PFSK-1 (cell line): ENCODE data around the gene NHP2.
A peak's percentile ranks its signal among the peaks of the same experiment; 100 is the strongest.

Experiments
- FOXP2 ChIP-seq: optimal IDR thresholded peaks from 2 replicates; pipeline ENCODE3; 2011; ENCODE audit warnings: borderline replicate concordance, control low read depth, inconsistent platforms; ENCODE audit not compliant: insufficient read depth; ENCODE audit errors: extremely low read length, extremely low read depth
- POLR2AphosphoS5 ChIP-seq: IDR thresholded peaks from 2 replicates; pipeline ENCODE4 v1.6.1; 2012; ENCODE audit warnings: low read depth, mild to moderate bottlenecking, control low read depth, low read length, moderate library complexity
- TAF1 ChIP-seq: IDR thresholded peaks from 2 replicates; pipeline ENCODE4 v1.6.1; 2012; ENCODE audit warnings: low read length, control low read depth, borderline replicate concordance; ENCODE audit not compliant: insufficient read depth
- TF ChIP-seq, protein P1 (sequence below), 2 experiments: IDR thresholded peaks; 2 replicates each; pipeline versions ENCODE4 v1.6.1 to v1.8.0; 2011 to 2012; ENCODE audit warnings: low read depth in 2 of 2, low read length in 2 of 2, control low read depth in 1 of 2, inconsistent platforms in 1 of 2, mild to moderate bottlenecking in 1 of 2, moderate library complexity in 1 of 2; ENCODE audit not compliant: insufficient read depth in 1 of 2

DNA sequence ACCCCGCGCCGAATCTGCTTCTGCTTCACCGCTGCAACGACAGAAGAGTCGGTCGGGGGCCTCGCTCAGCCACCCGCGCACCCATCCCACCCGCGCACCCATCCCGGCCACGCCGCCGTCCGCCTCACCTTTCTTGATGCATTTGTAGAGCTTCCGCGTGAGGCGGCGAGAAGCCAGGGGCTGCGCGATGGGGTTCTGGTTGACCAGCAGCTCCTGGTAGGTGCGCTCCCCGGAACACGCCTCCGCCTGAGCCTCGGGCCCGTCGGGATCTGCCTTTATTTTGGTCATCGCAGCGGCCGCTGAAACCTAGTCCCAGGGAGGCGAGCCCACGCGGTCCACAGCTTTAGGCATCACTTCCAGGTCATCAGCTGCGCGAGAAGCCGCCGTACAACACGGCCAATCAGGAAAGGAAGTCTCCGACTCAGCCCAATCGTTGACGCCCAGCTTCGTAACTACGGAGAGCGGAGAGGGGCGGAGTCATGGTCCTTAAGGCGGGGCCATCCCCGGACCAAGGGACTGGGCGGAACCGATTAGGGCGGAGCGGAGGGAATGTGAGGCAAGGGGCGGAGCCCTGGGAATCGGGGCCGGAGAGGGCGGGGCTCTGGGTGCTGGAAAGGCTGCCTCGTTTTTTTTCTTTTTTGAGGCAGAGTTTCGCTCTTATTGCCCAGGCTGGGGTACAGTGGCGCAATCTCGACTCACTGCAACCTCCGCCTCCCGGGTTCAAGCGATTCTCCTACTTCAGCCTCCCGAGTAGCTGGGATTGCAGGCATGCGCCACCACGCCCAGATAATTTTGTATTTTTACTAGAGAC, at the start of gene NHP2:
- TF ChIP-seq TAF1: peak; percentile 55; the same call in 1 of the 2 replicates
- peak; percentile 71 for TF ChIP-seq POLR2AphosphoS5
- peak; percentile 81 for TF ChIP-seq FOXP2
- TF ChIP-seq, protein P1, sequence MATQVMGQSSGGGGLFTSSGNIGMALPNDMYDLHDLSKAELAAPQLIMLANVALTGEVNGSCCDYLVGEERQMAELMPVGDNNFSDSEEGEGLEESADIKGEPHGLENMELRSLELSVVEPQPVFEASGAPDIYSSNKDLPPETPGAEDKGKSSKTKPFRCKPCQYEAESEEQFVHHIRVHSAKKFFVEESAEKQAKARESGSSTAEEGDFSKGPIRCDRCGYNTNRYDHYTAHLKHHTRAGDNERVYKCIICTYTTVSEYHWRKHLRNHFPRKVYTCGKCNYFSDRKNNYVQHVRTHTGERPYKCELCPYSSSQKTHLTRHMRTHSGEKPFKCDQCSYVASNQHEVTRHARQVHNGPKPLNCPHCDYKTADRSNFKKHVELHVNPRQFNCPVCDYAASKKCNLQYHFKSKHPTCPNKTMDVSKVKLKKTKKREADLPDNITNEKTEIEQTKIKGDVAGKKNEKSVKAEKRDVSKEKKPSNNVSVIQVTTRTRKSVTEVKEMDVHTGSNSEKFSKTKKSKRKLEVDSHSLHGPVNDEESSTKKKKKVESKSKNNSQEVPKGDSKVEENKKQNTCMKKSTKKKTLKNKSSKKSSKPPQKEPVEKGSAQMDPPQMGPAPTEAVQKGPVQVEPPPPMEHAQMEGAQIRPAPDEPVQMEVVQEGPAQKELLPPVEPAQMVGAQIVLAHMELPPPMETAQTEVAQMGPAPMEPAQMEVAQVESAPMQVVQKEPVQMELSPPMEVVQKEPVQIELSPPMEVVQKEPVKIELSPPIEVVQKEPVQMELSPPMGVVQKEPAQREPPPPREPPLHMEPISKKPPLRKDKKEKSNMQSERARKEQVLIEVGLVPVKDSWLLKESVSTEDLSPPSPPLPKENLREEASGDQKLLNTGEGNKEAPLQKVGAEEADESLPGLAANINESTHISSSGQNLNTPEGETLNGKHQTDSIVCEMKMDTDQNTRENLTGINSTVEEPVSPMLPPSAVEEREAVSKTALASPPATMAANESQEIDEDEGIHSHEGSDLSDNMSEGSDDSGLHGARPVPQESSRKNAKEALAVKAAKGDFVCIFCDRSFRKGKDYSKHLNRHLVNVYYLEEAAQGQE (IDR thresholded peaks at IDR 0.05; ENCODE audit: insufficient read depth in 1 of 2, low read depth in 2 of 2, low read length in 2 of 2): no peak
